HG03139 (cell line): ENCODE measurements around the gene RPUSD1.
A peak's percentile ranks its signal among the peaks of the same experiment; 100 is the strongest.

Experiments used
- ATAC-seq: cut with Tn5 transposase; IDR thresholded peaks from one replicate; pipeline ENCODE4 v1.9.1; 2021; ENCODE audit not compliant: unreplicated experiment

RPUSD1 gene

GRCh38 chr16:819336-820043, 31.3 kb upstream of the RPUSD1 start:
- ATAC-seq, result no peak

- no peak for ATAC-seq
These were observed 30.4 kb upstream of the RPUSD1 start for GRCh38 chr16:818592-818991.

- no peak for ATAC-seq
These were observed 30.0 kb upstream of the RPUSD1 start for GRCh38 chr16:818132-818531.

- no peak for ATAC-seq
These were observed 29.1 kb upstream of the RPUSD1 start for GRCh38 chr16:817001-817906.

GRCh38 chr16:815861-816260, 27.7 kb upstream of the RPUSD1 start:
- ATAC-seq, result no peak

GRCh38 chr16:814974-815373, 26.8 kb upstream of the RPUSD1 start:
- no peak for ATAC-seq

GRCh38 chr16:813916-814412, 25.8 kb upstream of the RPUSD1 start:
- ATAC-seq, result no peak

GRCh38 chr16:813204-813915, 25.2 kb upstream of the RPUSD1 start:
- no peak for ATAC-seq

- ATAC-seq, result no peak
These were observed 19.9 kb upstream of the RPUSD1 start for GRCh38 chr16:808085-808386.

- ATAC-seq, result peak; percentile 78
These were observed 19.3 kb upstream of the RPUSD1 start for GRCh38 chr16:807347-808084.

- no peak for ATAC-seq
These were observed 17.3 kb upstream of the RPUSD1 start for GRCh38 chr16:805474-805873.

- no peak for ATAC-seq
These were observed 16.2 kb upstream of the RPUSD1 start for GRCh38 chr16:804193-805048.

GRCh38 chr16:803754-804080, 15.5 kb upstream of the RPUSD1 start:
- no peak for ATAC-seq

GRCh38 chr16:802914-803753, 15.0 kb upstream of the RPUSD1 start:
- ATAC-seq, result no peak

GRCh38 chr16:802461-802860, 14.3 kb upstream of the RPUSD1 start:
- no peak for ATAC-seq

- ATAC-seq, result no peak
These were observed 13.6 kb upstream of the RPUSD1 start for GRCh38 chr16:801584-802363.

GRCh38 chr16:800834-801511, 12.8 kb upstream of the RPUSD1 start:
- ATAC-seq, result no peak
